EH (cell line): ENCODE results near the gene ZNF800.
"Not testable (repeated sequence)": the region's sequence is repeated elsewhere in the genome, so short reads cannot be mapped to it uniquely, and the experiment has no call there.

Source experiments
- DNase-seq: peaks from one replicate; pipeline ENCODE4 v3.0.0-alpha.2; 2015; ENCODE audit warnings: low read depth

The ZNF800 gene

GRCh38 chr7:127392566-127393367, at the start of gene ZNF800:
Gene ZNF800, minus strand, starts transcription at chr7:127392708. Its CDS starts 1,151 bp downstream, at chr7:127391557.
- peak; percentile 91 for DNase-seq

DNA sequence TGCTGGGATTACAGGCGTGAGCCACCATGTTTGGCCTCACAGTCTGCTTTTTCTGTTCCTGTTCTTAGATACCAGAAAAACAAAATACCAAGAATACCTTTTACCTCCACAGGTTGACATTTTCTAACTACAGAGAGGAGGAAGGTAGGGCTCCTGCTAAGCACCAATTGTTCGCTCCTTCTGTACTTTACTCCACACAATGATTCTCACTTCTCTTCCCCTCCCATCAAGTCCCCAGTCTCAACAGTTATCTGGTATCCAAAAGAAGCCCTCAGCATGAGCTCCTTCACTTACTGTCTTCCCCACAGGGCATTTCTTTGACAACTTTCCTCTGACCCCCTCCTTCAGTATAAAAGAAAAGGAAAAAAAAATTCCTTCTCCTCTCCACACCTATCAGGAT, 47.7 kb upstream of the ZNF800 start:
- DNase-seq: no peak

- peak; percentile 38 for DNase-seq
These were observed 46.3 kb upstream of the ZNF800 start for GRCh38 chr7:127438836-127439235.

- peak; percentile 89 for DNase-seq
These were observed 45.3 kb upstream of the ZNF800 start for GRCh38 chr7:127437837-127438236.

DNA sequence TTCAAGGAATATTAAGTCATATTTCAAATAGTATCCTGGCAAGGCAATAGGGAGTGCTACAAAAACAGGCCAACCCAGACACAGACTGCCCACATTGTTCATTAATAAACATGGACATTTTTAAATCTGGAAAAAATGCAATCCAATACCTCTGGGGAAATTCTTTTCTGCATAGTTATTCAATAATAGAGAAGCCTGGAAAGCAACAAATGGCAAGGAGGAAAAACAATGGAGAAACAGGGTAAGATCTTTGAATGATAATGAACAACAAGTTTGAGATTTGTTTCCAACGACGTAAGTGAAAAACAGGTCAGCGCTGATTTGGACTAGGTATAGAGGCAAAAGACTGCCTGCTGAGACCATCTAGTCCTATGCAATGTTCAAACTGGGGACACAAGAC, 44.7 kb upstream of the ZNF800 start:
- peak; percentile 10 for DNase-seq

- DNase-seq: not testable (repeated sequence)
These were observed 36.8 kb upstream of the ZNF800 start for GRCh38 chr7:127429281-127429680.

DNA sequence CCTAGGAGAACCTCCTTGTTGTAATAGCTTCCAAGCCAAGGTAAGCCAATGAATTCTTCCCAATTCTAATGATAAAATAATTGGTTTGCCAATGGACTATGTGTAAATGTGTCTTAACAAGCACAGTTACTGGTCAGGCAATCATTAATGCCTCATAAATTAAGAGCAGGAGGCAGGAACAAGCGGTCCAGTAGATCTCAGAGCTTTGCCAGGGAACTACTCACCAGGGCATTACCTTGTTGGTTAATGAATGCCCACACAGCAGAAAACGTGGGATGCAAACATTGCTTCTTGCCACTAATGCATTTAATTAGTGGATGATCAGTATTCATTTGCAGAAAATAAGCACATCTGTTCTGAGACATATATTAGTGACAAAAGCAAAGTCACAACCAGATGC, 26.7 kb upstream of the ZNF800 start:
- no peak for DNase-seq

- DNase-seq: no peak
These were observed 26.0 kb upstream of the ZNF800 start for GRCh38 chr7:127418459-127418858.

- no peak for DNase-seq
These were observed 24.8 kb upstream of the ZNF800 start for GRCh38 chr7:127417346-127417745.

DNA sequence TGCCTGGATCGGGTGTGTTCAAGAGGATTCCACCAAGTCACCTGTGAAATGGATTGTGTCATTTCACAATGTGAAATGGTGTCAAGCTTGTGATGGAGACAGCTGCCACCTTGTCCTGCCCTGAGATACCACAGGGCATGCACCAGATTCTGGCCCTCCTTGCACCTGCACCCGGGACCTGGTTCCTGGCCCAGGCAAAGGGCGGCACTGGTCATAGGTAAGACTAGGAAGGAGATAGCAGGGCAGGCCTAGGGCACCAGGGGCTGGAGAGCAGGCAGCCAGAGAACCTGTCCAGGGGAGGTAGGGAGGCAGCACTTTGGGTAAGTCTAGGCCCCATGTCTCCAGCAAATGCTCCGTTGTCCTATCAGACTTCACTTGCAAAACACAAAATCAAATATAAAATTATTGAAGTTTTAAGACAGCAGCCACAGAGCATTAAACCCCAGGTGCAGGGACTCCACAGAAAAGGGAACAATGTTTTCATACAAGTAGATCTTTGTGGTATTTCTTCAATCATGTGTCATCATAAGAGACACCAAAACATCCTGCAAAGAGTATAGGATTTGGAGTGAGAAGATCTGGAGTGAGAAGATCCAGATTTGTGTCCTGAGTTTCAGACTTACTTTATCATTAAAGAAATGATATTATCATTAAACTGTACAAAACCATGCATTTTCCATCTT, 22.7 kb upstream of the ZNF800 start:
- DNase-seq: no peak

DNA sequence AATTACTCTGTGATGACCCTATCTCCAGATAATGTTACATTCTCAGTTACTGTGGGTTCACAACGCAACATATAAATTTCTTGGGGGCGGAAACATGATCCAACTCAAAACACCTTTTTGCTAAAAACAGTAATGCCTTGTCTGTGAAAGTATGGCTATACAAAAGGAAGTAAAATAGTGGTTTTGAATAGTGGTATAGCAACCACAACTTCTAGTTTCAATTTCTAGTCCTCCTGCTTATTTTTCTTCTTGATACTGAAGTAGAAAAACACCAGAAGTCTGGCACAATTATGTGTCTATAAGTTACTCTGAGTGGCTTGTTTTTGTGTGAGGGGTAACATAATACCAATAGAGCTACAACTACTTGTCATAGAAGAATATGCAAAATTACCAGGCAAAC, 21.5 kb upstream of the ZNF800 start:
- DNase-seq: no peak

GRCh38 chr7:127413326-127413725, 20.8 kb upstream of the ZNF800 start:
- no peak for DNase-seq

GRCh38 chr7:127411176-127411575, 18.7 kb upstream of the ZNF800 start:
- no peak for DNase-seq

GRCh38 chr7:127409629-127410028, 17.1 kb upstream of the ZNF800 start:
- peak; percentile 33 for DNase-seq

DNA sequence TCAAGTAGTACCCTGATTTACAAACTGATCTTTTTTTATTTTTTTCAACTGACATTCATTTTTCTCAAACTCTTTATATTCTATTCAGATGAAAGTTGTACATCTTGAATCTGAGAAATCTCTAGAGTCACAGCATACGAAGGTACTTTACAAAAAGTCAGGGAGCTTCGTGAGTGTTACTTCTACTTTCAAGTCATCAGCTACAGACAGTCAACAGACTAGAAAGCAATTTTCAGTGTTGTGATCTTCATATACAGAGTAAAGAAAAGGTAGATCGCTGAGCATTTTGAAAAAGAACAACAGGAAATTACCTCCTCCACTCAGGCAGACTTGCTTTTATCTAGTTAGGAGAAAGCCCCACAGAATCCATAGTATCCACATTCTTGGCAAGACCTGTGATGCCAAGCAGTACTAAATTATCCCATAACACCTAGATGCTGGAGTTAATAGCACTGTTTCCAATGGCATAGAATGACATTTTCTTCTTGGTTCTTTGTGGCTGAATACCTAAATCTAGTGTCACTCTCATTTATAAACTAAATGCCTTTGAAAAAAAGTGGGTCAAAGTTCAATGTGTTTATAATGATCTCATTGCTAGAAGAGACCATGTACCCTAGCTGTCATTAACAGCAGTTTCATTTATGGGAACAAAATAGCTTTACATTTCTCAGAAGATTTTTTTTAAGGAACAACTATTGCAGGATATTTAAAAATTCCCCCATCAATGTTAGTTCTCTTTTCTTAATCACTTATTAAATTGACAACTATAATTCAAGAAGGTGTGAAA, 12.0 kb upstream of the ZNF800 start:
- peak; percentile 7 for DNase-seq

- DNase-seq: no peak
These were observed 3.7 kb upstream of the ZNF800 start for GRCh38 chr7:127396184-127396583.

DNA sequence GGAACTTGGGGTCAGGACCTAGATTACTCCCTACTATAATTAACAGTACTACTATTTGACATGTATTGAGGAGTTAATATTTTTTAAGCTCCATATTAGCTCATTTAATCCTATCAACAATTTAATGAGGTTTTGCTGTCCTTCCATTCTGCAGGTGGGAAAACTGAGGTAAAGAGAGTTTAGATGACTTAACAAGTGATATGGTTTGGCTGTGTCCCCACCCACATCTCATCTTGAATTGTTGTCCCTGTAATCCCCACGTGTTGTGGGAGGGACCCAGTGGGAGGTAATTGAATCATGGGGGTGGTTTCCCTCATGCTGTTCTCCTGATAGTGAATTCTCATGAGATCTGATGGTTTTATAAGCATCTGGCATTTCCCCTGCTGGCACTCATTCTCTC, 2.6 kb upstream of the ZNF800 start:
- not testable (repeated sequence) for DNase-seq

GRCh38 chr7:127393368-127394058, 1.0 kb upstream of the ZNF800 start:
- peak; percentile 22 for DNase-seq

DNA sequence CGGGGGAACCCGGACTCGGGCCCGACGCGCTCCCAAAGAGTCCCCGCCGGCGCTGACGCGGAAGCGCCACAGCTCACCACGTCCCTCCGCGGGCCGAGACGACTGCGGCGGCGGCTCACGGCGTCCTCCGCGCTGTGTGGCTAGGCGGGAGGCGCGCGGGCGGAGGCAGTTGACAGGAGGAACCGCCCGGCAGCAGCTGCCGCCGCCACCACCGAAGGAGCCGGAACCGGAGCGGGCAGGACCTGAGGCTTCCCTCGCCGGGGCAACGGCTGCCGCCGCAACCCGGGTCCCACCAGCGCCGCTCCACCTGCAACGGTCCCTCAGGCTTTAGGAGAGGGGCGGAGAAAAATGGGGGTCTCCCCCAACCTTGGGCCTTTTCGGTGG, 334 bp downstream of the ZNF800 start:
- DNase-seq: peak; percentile 55

GRCh38 chr7:127391591-127392181, 822 bp downstream of the ZNF800 start:
- DNase-seq: peak; percentile 50

DNA sequence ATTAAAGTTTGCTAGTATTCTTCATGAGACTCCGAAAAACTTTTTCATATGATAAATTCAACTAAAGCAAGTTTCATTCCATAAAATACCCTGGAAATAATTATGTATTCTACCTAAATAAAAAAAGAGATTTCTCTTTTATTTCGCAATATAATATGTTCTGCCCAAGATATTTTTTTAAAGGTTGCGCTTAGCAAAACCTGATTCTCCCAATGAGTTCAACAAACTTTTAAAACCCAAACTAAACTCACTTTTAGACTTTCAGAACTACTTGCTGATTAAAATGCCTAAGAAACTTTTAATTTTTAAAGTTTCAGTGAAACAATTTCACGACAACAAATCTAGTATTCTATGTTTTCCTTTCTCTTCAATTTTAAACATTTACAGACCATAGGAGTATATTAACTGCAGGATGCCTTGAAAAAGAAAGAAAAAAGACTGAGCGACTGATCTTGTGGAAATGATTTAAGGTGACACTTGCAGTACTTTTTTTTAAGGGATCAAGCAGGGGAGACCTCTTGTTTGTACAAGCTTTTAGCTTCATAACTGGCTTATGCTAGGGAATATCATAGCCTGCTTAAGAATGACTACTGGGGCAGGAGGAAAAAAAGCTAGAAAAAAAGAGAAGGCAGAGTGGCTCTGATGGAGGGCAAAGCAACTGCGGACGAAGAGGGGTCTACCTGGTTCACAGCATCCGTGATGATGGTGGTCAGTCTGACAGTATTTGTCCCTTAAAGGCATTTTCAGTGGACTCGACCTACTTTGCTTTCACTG, 1.5 kb downstream of the ZNF800 start:
- no peak for DNase-seq
